DMS114 treated with DMSO at 0.1 percent for 48 hours (cell line): ENCODE results near the gene CLEC4E.
A peak's percentile ranks its signal among the peaks of the same experiment; 100 is the strongest.
"Not testable (repeated sequence)": the region's sequence is repeated elsewhere in the genome, so short reads cannot be mapped to it uniquely, and the experiment has no call there.

Source experiments
- DNase-seq: peaks from one replicate; lab custom pipeline; 2025; ENCODE audit not compliant: unreplicated experiment; lab: John Stamatoyannopoulos, UW

Gene CLEC4E

GRCh38 chr12:8540831-8541230, at the start of gene CLEC4E:
TSS of gene CLEC4E (minus strand) at chr12:8540905. CDS start at chr12:8540797, 108 bp downstream.
- not testable (repeated sequence) for DNase-seq

DNA sequence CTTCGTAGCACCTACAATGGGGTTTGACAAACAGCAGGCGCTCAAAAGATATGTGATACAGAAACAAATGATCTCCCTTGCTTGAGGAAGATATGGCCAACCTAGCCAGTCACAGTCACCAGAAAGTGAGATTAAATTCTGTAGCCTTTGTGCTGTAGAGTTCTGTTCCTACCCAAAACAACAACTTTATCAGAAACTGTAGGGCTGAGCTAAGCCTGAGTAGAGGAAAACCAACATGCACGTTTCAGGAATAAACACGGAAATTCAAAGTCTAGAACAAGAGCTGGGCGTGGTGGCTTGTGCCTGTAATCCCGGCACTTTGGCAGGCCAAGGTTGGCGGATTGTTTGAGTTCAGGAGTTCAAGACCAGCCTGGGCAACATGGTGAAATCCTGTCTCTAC, 49.0 kb upstream of the CLEC4E start:
- DNase-seq: no peak

- DNase-seq: not testable (repeated sequence)
Observed at GRCh38 chr12:8584478-8584877, 43.8 kb upstream of the CLEC4E start.

DNA sequence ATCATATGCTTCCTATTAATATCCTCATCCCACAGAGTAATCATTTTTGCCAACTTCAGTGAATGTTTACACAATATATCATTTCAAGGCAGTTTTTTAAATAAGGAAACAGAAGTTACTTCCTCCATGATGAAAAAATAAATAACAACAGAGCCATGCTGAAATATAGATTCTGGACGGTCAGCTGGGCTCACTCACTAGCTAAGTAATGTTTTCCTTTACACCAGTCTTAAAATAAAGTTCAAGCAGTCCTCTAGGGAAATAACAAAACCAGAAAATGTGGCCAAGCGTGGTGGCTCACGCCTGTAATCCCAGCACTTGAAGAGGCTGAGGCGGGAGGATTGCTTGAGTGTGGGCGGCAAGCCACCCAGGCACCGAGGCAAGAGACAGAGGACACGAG, 43.3 kb upstream of the CLEC4E start:
- DNase-seq: no peak

DNA sequence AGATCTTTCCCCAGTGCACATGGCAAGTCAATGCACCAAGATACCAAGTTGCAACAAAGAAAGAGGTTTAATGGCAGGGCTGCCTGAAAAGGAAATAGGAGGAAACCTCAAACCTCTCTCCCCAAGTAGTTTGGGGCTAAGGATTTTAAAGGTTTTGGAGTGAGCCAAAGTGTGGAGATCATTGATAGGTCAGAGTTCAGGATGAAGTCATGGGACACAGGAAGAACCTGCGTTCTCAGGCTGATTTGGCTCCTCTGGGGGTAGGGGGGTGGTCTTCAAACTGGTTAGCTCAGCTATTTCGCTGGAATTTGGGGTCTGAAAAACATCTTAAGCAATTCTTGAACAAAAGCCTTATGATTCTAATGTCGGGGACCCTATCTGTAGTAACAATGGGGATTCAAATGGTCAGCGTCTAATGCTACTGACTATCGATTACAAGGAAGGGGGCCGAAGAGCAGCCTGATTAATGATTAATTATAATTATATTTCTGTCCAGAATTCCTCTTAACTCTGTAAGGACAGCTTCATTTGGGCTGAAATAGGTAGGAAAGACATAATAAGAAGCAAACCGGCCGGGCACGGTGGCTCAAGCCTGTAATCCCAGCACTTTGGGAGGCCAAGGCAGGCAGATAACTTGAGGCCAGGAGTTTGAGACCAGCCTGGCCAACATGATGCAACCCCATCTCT, 40.5 kb upstream of the CLEC4E start:
- no peak for DNase-seq

DNA sequence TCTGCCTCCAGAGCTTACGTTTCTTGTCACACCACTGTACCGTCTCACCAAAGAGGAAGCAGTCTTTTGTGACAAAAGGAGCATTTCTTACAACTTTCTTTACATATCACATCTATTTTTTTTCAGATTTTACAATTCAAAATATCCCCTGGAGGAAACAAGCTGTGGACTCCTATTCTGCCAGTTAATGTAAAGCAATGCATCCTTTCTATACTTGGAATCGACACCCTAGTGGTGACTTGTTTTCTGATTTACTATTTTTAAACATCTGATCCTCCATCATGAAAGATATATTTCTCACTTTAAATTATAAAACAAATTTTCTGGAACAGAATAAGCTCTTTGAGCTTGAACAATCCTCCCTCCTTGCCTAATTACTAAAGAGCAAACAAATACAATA, 37.2 kb upstream of the CLEC4E start:
- DNase-seq: no peak

GRCh38 chr12:8572507-8572906, 31.8 kb upstream of the CLEC4E start:
- DNase-seq: no peak

GRCh38 chr12:8566525-8566924, 25.8 kb upstream of the CLEC4E start:
- DNase-seq: no peak

- not testable (repeated sequence) for DNase-seq
Observed at GRCh38 chr12:8566052-8566451, 25.3 kb upstream of the CLEC4E start.

DNA sequence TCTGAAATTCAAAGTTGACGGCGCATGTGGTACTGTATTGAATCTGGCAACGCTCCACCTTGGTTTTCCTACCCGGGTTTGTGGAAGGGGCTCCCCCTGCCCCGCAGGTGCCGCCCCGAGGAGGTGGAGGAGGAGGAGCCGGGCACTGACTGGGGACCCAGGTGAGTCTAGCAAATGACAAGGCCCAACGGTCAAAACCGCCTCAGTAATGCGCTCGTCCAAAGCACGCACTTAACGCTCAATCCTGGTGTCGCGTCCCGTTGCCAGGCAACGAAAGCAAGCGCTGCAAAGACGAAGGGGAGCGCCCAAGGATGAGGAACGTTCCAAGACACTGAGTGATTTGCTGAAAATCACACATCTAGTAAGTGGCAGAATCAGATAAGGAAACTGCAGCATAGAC, 24.0 kb upstream of the CLEC4E start:
- no peak for DNase-seq

DNA sequence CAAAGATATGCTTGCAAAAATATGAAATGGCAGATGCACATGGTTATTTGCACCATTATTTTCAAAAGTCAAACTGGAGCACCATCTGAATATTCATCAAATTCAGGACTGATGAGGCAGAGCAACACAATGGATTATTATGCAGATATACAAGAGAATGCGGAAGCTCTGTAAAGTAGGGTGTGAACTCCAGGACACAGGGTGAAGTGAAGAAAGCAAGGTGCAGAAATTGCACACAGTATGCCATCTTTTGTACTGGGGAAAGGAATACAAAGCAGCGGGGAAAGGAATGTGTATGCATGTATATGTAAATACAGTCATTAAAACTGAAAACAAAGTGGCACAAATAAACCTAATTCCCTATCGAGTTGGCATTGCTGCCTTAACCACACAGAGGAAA, 22.7 kb upstream of the CLEC4E start:
- DNase-seq: no peak

DNA sequence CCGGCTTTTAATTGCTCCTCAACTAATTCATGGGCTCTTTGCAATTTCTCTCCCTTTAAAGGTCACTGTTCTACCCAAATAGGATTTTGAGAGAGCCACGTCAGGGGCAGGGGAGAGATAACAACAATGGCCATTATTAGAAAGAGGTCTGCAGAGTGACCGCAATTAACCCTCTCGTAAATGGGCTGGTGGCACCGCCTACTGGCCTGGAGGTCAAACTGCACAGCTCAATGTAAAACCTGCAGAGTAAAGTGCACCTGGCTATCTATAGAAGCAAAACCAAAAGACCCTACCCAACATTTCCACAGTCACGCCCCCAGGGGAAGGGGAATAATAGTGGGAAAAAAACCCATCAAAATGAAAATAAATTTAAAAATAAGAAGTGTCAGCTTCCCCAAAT, 21.6 kb upstream of the CLEC4E start:
- no peak for DNase-seq

DNA sequence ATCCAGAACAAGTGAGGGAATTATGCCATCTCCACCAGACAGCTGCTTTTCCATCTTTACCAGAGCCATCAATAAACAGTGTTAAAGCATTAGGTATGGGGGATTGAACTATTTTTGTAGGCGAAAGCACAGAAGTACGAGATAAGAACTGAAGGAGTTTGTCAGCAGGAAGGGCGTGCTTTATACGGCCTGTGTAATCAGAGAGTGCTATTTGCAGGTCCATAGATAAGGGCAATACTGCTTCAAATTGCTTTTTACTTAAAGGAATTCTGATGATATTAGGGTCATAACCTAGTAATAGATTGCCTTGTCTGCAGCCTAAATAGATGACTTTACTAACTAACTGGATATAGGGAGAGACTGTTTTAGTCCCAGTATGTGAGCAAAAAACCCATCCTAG, 20.3 kb upstream of the CLEC4E start:
- no peak for DNase-seq

- no peak for DNase-seq
Observed at GRCh38 chr12:8559676-8560075, 19.0 kb upstream of the CLEC4E start.

- DNase-seq: no peak
Observed at GRCh38 chr12:8556531-8557097, 15.9 kb upstream of the CLEC4E start.

GRCh38 chr12:8554451-8555195, 13.9 kb upstream of the CLEC4E start:
- no peak for DNase-seq

- no peak for DNase-seq
Observed at GRCh38 chr12:8553088-8553627, 12.5 kb upstream of the CLEC4E start.

DNA sequence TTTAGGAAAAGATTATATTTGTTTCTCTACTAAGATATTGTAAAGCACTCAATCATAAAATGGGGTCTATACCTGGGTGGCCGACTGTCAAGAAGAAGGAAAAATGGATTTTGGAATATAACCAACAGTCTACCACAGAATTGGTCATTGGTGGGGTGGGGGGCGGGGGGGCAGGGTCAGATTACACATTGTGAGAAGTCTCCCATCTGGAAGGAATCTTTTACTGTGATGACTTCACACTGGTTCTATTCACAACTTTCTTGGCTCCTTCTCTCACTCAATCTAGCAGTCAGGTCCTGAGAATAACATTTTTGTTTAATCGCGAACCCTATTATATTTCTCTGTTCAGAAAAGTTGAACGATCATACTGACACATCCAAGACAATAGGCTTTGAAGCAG, 8.7 kb upstream of the CLEC4E start:
- no peak for DNase-seq

GRCh38 chr12:8548192-8548591, 7.5 kb upstream of the CLEC4E start:
- DNase-seq: no peak

GRCh38 chr12:8547645-8548044, 6.9 kb upstream of the CLEC4E start:
- DNase-seq: no peak

GRCh38 chr12:8546591-8546990, 5.9 kb upstream of the CLEC4E start:
- no peak for DNase-seq

DNA sequence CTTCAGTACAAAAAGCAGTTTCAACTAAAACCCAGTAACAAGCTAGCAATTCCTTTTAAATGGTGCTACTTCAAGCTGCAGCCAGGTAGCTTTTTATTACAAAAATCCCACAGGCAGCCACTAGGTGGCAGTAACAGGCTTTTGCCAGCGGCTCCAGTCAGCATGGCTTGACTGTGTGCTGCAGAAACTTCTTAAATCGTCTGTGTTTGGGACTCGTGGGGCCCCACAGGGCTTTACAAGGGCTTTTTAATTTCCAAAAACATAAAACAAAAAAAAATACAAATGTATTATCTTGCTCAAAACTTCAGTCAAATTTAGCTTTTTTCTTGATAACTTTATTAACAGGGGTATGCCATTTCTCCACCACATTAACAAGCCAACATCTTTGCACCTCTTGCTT, 3.6 kb upstream of the CLEC4E start:
- DNase-seq: peak; percentile 58
